Dermis blood vessel endothelial cell (primary cell): Measurements from ENCODE around the gene FOXN3. TPM values are rescaled to one million over a fixed set of nuclear protein-coding genes. Genes with fewer than 3 reads are reported as not detected.
A peak's percentile ranks its signal among the peaks of the same experiment; 100 is the strongest.

Source experiments
- DNase-seq: peaks from one replicate; pipeline ENCODE4 v3.0.0; 2010
- total RNA-seq: library from RNA; depleted of rRNA; stranded (reverse); fragments of >200 nt; gene quantifications from 2 replicates; pipeline ENCODE4 v1.2.3, GENCODE V29; 2014

Gene FOXN3
- total RNA-seq, 1 donor from 2014 or later, result 25.9 TPM

DNA sequence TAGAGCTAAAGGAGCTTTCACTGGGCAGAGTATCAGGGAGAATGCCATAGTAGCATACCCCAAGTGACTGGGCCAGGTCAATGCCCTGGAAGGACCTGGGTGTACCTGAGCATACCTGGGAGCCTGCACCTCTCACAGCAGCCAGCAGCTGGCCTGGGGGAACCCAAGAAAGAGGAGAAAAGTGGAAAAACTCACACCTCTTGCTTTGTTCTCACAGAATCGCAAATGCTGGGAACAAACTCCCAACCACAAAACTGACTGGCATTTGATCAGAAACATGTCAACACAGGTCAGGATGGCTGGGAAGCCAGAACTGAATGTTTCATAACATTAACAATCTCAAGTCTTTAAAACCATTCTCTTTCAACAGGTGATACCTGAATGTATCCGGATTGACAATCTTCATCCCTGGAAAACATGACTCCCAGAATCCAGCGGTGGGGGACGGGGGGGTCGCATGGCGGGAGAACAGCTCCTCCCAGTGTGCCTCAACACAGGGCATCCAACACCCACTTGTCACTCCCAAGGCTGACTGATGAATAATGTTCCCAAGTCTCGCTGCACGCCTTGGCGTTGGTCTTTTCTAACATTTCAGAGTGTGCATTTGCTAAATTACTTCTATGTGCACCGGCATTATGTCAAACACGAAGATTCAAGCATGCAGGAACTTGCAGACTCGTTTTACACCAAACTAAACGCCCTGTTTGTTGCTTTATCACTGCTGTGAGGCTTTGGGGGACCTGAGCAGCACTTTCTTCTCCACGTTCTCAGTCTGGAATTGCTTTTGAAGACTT lies 7.9 kb downstream of the FOXN3 start:
- no peak for DNase-seq

DNA sequence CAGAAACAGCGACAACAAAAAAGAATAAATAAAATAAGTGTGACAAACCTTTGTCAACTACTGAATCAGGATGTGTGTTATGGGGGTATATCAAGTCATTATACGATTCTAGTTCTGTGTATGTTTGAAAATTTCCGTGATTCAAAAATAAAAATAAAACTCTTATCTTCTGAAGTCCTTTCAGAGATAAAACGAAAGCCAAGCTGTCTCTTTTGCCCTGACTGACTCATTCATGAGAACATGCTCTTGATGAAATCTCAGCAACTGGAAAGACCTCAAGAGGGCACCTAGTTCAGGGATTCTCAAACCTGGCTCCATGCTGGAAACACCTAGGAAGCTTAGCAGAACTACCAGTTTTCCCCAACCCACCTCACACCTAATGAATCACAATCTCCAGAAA lies 9.2 kb downstream of the FOXN3 start:
- DNase-seq, result no peak

DNA sequence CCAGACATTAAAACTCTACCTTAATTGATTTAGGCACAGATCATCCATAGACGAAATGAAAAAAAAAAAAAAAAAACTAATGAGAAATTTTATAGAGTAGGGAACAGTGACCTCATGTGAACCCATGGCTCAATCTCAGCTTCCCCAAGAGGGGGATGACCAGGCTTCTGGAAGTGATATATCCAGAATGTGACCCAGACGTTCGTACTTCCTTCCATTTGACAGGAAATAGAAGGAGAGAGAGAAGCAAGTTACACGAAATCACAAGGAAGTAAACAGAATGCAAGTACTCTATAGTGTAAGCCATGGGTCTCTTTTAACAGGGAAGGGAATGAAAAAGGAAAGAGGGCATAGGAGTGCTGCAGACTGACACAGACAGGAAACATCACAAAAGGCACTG lies 10.1 kb downstream of the FOXN3 start:
- peak; percentile 38 for DNase-seq

DNA sequence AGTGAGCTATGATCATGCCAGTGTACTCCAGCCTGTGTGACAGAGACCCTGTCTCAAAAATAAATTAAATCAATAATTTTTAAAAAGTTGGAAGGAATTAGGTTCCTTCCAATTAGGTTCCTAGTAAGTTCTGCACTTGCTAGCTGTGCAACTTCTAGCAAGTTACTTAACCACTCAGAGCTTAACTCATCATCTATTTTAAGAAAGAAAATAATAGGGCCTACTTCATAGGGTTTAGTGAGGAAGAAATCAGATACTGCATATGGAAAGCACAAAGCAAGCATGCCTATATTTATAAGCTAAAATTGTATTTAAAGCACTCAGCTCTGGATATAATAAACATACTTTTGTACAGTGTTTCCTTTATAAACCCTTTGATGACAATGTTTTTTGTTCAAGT lies 10.7 kb downstream of the FOXN3 start:
- no peak for DNase-seq

DNA sequence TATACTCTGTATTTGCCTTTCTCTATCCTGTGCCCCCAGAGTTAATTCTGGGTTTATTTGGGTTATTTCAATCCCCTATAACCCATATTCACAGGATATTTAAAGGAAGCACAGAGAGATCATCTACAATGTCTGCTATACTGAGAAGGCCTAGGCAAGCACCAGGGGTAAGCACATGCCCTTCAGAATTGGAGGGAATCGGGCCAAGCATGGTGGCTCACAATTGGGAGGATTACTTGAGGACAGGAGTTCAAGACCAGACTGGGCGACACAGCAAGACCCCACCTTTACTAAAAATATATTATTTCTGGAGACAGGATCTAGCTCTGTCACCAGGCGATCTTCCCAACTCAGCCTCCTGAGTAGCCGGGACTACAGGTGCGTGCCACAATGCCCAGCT lies 11.3 kb downstream of the FOXN3 start:
- DNase-seq, result no peak

DNA sequence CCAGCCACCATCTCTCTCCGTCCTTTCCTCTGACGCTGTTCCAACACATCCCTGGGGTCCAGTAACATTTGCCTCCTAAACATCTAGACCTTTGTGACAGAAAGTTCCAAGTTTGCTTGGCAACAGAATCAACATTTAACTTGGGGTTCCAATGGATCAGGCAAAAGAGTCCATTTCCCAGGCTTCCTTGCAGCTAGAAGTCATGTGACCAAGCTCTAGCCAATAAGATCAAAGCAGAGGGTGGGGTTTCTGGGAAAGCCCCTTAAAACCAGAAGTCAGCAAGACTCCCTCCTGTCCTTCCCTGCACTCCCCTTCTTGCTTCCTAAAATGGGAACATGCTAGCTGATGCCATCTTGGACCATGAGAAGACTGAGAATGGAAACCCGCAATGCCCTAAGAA lies 14.7 kb downstream of the FOXN3 start:
- no peak for DNase-seq

DNA sequence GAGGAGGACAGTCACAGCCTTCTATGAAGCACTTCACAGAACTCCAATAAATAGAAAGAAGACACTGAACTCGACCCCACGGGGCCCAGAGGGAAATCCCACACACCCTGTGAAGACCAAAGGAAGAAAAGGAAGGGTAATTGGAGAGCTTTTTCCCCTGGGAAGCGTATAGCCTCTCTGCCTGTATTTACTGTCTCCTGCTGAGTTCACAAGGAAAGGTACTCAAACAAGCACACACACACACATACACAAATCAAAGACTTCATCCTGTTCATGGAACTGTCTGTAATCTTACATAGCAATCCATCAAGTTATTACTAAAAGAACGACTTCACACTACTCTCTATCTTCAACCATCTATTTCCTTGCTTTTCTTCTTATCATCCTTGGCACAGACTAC lies 15.3 kb downstream of the FOXN3 start:
- DNase-seq, result no peak

DNA sequence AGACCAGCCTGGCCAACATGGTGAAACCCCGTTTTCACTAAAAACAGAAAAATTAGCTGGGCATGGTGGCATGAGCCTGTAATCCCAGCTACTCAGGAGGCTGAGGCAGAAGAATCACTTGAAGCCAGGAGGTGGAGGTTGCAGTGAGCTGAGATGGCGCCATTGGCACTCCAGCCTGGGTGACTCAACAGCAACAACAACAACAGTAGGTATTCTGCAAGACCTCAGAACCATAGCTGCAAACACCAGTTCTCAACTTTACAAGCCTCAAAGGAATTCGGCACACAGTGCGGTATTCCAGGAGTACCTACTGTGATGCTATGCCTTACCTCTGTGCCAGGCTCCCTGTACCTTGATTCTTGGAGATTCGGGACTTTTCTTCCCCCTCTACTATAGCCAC lies 15.8 kb downstream of the FOXN3 start:
- no peak for DNase-seq

DNA sequence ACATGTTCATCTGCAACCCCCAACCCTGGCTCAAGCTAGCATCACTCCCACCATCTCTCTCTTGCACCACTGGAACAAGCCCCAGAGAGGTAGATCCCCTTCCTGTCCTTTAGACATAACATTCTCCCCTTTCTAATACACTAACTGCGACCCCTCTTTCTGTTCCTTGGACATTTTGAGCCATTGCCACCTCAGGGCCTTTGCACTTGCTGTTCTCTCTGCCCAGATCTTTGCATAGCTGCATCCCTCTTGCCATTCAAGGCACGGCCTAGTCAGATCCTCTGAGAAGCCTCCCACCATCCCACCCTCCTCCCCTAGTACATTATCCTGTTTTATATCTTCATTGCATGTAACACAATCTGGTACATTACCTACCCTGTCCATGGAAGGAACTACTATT lies 16.5 kb downstream of the FOXN3 start:
- DNase-seq, result no peak

DNA sequence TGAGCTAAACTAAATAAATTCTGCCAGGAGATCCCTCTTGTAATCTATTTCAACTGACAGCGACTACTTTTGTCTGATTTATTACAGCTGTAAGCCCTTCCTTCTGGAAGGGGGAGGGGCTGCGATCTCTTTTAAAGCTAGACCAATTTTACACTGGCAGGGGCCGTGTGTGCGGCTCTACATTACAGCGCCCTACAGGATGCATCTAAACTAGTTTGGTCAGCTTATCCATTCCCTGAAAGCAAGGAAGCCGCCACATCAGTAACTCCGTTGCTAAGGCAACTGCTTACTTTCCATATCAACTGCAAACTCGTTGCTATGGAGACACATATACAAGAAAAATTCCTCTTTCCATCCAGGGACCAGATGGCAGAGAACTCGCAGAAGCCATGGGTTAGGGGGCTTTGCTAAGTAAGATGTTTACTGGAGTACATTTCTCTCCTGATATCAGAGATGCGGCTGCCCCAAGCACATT lies 17.4 kb downstream of the FOXN3 start:
- peak; percentile 72 for DNase-seq

DNA sequence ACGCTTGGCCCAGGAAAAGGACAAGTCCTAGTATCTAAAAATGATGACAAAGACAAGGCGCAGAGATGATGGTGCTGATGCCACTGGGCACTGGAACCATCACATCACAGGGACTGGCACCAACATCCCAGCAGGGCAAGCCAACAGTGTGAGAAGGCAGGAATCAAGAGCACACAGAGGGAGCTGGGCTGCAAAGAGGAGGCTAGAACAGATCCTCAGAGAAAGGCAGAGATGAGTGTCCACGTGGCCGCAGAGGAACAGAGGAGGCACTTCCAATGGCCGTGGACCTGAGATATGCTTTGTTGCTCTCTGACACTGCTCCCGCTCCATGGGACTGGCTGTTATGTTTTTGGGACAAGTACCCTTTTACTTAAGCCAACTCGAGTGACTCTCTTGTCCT lies 17.9 kb downstream of the FOXN3 start:
- DNase-seq, result no peak

DNA sequence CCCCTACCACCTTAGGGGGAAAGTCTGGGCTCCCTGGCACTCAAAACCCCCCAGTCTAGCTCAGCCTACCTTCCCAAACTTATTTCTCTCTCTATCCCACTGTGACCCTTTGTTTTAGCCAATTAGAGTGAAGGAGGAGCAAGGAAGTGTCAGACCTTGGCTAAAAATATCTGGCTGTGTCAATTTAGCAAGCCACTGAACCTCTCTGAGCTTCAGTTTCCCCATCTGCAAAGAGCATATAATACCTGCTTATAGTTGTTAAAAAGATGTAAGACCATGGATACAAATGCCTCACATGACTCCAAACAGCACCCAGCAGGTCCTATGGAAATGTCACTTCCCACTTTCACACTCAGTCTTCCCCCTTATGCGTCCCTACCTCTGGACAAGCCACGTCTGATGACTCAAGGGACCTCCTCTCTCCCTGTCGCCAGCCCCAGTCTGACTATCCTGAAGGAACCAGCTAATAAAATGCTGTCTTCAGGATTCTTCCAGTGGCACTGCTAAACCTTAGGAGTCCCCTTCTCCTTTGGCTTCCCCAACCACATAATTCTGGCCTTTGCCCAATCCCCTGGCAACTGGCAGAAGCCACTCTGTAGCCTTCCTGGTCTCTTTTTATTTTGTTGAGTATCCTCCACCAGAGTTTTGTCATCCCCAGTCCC lies 19.3 kb downstream of the FOXN3 start:
- DNase-seq, result no peak

DNA sequence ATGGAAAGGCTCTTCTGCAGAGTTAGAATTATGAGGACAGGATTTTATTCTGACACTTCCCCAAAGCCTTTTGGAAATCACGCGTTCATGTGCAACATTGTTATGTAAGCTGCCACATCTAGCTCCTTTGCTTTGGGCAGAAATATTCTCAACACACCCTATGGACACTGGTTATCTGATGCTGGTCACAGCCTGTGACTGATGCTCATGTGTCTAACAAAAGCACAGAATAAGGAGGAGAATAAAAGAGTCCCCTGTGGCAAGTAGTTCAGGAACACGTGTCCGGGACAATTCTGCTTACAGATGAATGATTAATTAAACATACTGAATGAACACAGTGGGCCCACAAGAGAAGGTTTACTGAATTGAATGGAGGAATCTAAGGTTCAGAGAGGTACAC lies 22.1 kb downstream of the FOXN3 start:
- DNase-seq, result no peak

DNA sequence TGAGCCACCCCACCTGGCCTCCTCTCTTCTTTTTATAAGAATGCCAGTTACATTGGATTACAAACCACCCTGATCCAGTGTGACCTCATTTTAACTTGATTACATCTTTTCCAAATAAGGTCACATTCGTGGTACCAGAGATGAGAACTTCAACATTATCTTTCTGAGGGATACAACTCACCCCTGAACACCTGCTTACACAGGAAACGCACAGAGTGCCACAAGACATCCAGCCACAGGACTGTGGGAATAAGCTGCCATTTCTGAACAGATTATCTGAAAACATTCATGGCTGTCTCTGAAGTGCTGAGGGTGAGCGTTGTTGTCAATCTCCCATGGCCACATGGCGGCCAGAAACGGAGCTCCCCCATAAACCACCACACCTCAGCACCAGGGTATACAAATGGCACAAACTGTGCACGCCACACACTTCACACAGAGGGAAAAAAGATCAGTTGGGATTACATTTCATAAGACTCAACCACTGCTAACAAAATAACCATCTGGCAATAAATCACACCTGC lies 23.7 kb downstream of the FOXN3 start:
- no peak for DNase-seq

DNA sequence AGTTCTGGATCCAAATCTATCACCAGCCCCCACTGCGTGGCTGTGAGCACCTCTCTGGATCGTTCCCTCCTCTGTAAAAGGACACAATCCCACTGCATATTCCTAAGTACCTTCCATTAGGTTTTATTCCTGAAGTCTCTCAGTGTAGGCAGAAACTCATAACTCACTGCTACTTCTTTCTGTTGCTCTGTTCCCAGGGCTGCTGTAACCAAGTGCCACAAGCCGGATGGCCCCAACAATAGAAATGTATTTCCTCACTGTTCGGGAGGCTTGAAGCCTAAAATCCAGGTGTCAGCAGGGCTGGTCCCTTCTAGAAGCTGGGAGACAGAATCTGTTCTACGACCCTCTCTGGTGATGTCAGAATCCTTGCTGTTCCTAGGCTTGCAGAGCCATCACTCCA lies 24.9 kb downstream of the FOXN3 start:
- DNase-seq, result no peak

DNA sequence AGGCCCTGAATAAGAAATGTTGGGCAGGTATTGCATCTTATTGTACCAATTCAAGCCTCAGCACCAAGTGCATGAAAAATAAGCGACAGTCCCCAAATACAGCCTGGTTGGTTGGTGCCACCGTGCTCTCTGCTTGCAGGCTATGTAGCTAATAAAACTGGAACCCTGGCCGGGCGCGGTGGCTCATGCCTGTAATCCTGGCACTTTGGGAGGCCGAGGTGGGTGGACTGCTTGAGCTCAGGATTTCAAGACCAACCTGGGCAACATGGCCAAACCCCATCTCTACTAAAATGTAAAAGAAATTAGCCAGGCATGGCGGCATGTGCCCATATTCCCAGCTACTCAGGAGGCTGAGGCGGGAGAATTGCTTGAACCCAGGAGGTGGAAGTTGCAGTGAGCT lies 25.5 kb downstream of the FOXN3 start:
- no peak for DNase-seq

DNA sequence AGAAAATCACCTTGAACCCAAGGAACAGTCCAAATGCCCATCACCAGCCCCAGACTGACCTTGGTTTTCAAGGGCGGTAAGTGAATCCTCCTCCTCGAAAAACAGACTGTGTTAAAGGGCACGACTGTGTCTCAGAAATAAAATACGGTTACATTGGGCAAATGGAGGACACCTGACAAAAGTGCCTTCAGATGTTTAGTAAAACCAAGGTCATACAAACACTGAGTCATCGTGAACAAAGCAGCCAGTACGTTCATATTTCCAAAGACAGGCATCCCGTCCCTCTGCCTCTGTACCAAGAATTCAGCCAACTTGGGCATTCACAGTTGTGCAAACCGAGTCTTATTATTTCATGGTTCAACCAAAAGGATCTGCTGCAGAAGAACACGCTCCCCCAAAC lies 25.9 kb downstream of the FOXN3 start:
- no peak for DNase-seq

DNA sequence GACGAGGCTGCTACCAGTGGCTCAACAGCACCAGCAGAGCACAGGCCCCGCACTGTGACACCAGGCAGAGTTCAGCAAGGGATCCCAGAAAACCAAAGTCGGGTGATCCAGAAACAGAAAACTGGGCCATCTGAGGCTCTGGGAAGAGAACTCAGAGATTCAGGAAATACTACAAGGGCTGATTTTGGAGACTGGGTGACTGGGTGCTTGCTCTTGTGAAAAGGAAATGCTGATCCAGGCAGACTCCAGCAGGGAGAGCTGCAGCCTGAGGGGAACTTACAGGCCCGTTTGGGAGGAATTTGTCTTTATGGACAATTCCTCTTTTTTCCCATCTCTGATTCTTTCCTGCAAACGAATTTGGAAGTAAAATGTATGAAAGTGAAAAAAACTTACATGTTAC lies 28.2 kb downstream of the FOXN3 start:
- DNase-seq, result no peak

DNA sequence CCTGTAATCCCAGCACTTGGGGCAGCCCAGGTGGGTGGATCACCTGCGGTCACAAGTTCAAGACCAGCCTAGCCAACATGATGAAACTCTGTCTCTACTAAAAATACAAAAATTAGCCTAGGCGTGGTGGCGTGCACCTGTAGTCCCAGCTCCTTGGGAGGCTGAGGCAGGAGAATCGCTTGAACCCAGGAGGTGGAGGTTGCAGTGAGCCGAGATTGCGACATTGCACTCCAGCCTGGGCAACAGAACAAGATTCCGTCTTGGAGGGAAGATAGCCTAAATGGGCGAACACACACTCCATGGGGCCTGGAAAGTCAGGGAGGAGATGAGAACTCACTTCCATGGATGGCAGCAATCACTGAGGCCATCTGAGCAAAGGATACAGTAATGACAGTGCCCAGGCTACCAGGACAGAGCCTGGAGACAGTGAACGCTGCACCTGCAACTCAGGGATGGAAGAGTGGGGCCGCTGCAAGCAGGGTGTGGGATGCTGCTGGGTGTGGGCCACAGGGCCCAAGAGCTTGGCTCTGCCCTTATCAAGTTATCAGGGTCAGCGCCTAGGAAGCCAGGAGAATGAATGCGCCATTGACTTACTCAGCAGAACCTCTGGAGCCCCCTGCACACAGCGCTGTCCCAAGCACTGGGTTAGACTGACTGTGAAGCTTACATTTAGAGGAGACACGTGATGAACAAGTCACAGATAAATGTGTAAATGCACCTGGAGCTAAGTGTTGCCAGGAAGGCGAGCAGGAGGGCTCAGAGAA lies 28.9 kb downstream of the FOXN3 start:
- DNase-seq, result no peak

DNA sequence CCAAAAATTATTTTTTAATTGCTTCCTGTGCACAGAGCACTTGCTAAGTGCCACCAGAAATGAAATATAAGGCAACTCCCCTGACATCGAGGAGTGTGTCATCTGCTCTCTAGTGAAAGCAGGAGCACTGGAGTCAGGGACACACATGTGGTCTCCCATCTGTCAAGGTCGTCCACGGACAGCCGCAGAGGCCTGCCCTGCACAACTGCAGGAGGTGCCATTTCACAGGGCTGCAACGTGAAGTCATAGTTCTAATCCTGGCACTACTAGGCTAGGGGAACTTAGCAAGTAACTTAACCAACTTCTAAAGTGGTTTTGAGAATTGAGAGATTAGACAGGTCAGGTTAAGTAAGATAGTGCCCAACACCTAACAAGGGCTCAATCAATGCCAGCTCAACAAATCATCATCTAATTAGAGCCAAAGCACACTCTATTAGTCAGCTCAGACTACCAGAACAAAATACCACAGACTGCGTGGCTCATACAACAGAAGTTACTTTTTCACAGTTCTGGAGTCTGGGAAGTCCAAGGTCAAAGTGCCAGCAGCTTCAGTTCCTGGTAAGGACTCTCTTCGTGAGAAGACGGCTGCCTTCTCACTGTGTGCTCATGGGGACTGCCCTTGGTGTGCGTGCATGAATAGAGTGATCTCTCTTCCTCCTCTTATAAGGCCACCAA lies 30.7 kb downstream of the FOXN3 start:
- peak; percentile 67 for DNase-seq

DNA sequence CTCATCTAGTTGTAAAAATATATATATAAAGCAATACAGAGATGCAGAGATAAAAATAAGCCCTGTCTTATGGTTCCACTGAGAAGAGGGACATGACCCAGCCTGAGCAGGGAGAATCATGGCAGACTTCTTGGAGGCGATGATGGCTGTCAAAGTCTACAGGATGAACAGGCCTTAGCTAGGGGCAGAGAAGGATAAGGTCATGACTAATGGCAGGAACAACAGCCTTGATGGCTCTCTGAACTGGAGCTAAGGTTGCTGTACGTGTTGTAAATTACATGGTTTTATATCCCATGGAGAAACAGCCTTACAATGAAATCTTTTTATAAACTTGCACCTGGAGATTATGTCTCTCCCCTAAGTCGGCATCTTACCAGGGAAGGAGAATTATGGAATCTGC lies 32.4 kb downstream of the FOXN3 start:
- no peak for DNase-seq

DNA sequence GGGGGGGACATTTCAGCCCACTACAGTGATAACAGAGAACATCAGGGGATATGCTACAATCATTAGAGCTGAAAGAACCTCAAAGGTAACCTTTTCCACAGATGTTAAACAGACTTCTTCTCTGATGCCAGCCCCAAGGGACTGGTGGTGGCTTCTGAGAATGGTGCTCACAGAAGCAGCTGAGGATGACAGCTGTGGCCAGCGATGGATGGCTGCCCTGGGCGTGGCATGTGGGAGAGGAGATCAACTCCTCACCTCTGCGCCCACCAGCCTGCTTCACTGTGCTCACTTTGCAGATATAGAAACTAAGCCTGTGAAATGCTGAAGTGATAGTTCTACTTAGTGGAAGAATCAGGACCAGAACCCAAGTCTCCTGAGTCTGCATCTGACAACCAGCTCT lies 33.0 kb downstream of the FOXN3 start:
- DNase-seq, result no peak
